SK-N-SH treated with all-trans-retinoic acid at 6 μM for 48 hours (cell line): ENCODE data around the gene MRPL40.

Experiments used
- ZFP30 ChIP-seq: fragments of 450-650 bp; formaldehyde crosslinking; IDR thresholded peaks from 2 replicates; pipeline ENCODE4 v1.5.0; 2022; ENCODE audit warnings: mild to moderate bottlenecking, moderate library complexity
- ZNF565 ChIP-seq: fragments of 450-650 bp; formaldehyde crosslinking; conservative IDR thresholded peaks from 2 replicates; pipeline ENCODE4 v1.5.0; 2020; ENCODE audit warnings: low read depth, mild to moderate bottlenecking, moderate library complexity

DNA sequence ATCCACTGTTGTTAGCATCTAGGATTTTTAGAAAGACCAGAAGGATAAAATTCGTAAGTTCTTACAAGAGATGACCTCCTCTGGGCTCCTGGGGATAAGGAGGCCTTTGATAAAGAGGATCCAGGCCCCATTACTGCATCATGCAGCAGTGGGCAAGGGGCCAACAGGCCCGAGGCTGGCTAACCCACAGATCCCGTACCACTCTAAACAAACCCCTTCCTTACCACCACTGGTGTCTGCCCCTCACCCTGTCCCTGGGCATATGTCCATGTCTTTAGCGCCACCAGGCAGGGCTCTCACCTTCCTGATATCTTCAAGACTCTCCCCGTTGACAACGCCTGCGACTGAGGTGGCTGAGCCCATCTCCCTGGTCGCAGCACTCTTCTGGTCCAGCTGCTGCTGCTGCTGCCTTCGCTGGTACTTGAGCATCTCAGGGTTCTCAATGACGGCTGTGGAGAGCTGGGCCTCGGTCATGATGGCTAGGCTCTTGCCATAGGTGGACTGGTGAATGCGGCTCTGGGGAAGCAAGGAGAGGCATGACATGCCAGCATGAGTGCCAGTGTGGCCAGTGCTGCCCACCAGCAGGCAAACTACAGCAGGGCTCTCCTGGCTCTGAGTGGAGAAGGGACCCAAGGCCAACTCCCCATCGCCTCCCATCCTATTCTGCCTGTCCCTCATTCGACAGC, 47.0 kb upstream of the MRPL40 start:
- TF ChIP-seq ZFP30 (no peak), ZNF565 (no peak)
